Prostate gland (tissue), 2 donors: Measurements from ENCODE around the gene SPINK13. TPM values are rescaled to one million over a fixed set of nuclear protein-coding genes. Genes with fewer than 3 reads are reported as not detected.
"Not testable (repeated sequence)": the region's sequence is repeated elsewhere in the genome, so short reads cannot be mapped to it uniquely, and the experiment has no call there.

Experiments
- DNase-seq: peaks from one replicate; pipeline ENCODE4 v3.0.0-alpha.2; 2019; ENCODE audit warnings: low spot score
- H3K27ac ChIP-seq, 2 donors: fragments of 200-600 bp; sonication (generic); 2 replicates each; pipeline ENCODE4 v1.5.1; 2017 to 2019
- H3K27me3 ChIP-seq: fragments of 200-600 bp; sonication (generic); replicated peaks from 2 replicates; pipeline ENCODE4 v1.5.1; 2019; ENCODE audit not compliant: insufficient read depth
- H3K36me3 ChIP-seq, 2 donors: fragments of 200-600 bp; sonication (generic); 1 replicate in 1 of 2; 2 replicates in 1 of 2; pipeline versions ENCODE4 v1.5.1 to v1.8.1; 2017 to 2019
- H3K4me1 ChIP-seq: fragments of 200-600 bp; sonication (generic); replicated peaks from 2 replicates; pipeline ENCODE4 v1.5.1; 2019
- H3K4me3 ChIP-seq, 2 donors: fragments of 200-600 bp; sonication (generic); 2 replicates each; pipeline ENCODE4 v1.5.1; 2017 to 2019
- H3K9me3 ChIP-seq: fragments of 200-600 bp; sonication (generic); 2 replicates; pipeline ENCODE4 v1.5.1; 2017
- POLR2A ChIP-seq: fragments of 450-650 bp; IDR thresholded peaks from one replicate; pipeline ENCODE4 v1.6.1; 2016; ENCODE audit warnings: antibody characterized with exemption, mild to moderate bottlenecking
- POLR2AphosphoS5 ChIP-seq: sonication (generic); formaldehyde crosslinking; IDR thresholded peaks from one replicate; pipeline ENCODE4 v1.6.1; 2017; ENCODE audit warnings: antibody characterized with exemption
- WGBS: methylation state at CpG from one replicate; pipeline ENCODE4 v1.1.5; 2018; 5-methylcytosine and 5-hydroxymethylcytosine counted together
- intact Hi-C: fragments of 100-400 bp; cut with DNase I; formaldehyde crosslinking; loops from one replicate; pipeline ENCODE4 v1.14.2; 2022
- total RNA-seq, 2 donors: library from RNA; depleted of rRNA; stranded (reverse); fragments of >200 nt; gene quantifications; one replicate each; pipeline ENCODE4 v1.1.0, GENCODE V29; 2016
- TF ChIP-seq, protein P1 (sequence below), 4 experiments: fragments of 200-600 bp in 2 of 4; fragments of 450-650 bp in 2 of 4; sonication (generic) in 2 of 4; IDR thresholded peaks; 1 replicate in 3 of 4; 2 replicates in 1 of 4; pipeline ENCODE4 v1.5.1; 2016 to 2019; ENCODE audit warnings: antibody characterized with exemption in 4 of 4, mild to moderate bottlenecking in 2 of 4, moderate library complexity in 2 of 4

Gene SPINK13
- total RNA-seq, 2 donors from 2014 or later: not detected

DNA sequence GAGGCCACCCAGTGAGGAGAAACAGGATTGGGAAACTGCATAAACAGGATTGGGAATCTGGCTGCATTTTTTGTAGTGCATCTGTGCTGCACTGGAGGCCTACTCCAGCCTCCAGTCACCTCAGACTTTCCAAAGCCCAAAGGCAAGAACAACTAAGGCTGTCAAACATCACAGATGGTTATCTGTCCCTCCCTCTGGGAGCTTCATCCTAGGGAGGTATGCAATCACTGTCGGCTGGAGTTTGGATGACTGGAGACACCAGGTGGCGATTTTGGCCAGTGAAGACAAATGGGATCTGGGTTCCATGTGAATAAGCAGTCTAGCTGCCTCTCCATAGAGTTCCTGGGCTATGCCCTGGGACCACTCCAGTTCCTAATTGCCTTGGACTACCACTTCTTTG, 9.3 kb upstream of the SPINK13 start:
- Histone ChIP-seq H3K36me3 (no peaks in the 10 kb centered on the region), H3K4me1 (no peaks in the 10 kb centered on the region), H3K9me3 (no peaks in the 10 kb centered on the region), H3K4me3 (no peak overlapping the region), H3K27ac (no peak overlapping the region), H3K27me3 (no peaks in the 10 kb centered on the region)
- 74% methylated on average over 2 of the region's 2 CpGs for WGBS
- intact Hi-C loops: no loop called here
- DNase-seq: no peak
- TF ChIP-seq, protein P1, sequence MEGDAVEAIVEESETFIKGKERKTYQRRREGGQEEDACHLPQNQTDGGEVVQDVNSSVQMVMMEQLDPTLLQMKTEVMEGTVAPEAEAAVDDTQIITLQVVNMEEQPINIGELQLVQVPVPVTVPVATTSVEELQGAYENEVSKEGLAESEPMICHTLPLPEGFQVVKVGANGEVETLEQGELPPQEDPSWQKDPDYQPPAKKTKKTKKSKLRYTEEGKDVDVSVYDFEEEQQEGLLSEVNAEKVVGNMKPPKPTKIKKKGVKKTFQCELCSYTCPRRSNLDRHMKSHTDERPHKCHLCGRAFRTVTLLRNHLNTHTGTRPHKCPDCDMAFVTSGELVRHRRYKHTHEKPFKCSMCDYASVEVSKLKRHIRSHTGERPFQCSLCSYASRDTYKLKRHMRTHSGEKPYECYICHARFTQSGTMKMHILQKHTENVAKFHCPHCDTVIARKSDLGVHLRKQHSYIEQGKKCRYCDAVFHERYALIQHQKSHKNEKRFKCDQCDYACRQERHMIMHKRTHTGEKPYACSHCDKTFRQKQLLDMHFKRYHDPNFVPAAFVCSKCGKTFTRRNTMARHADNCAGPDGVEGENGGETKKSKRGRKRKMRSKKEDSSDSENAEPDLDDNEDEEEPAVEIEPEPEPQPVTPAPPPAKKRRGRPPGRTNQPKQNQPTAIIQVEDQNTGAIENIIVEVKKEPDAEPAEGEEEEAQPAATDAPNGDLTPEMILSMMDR (IDR thresholded peaks at IDR 0.05): no peak
- TF ChIP-seq POLR2A: no peak
- TF ChIP-seq POLR2AphosphoS5: no peak

DNA sequence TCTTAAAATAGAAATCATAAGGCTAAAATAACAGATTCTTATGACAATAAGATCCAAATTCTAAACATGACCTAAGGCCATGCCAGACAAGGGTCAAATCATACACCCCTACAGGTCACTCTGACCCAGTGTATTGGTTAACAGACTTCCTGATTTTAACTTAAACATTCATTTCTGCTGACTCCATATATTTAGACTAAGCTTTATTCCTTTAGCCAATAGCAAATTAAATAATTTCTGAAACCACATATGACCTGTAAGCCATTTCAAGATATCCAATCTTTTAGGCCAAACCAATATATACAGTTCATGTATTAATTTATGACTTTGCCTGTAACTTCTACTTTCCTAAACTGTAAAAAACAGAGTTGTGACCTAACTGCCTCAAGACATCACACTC, 7.4 kb upstream of the SPINK13 start:
- DNase-seq: no peak
- H3K4me1 ChIP-seq: no peaks in the 10 kb centered on the region
- H3K27me3 ChIP-seq: no peaks in the 10 kb centered on the region
- no peak for TF ChIP-seq POLR2AphosphoS5
- no peak for TF ChIP-seq POLR2A
- TF ChIP-seq, protein P1 (IDR thresholded peaks at IDR 0.05): no peak
- intact Hi-C loops: no loop called here
- no peaks in the 10 kb centered on the region for H3K36me3 ChIP-seq
- no peaks in the 10 kb centered on the region for H3K9me3 ChIP-seq
- H3K4me3 ChIP-seq: no peak overlapping the region
- no peak overlapping the region for H3K27ac ChIP-seq

DNA sequence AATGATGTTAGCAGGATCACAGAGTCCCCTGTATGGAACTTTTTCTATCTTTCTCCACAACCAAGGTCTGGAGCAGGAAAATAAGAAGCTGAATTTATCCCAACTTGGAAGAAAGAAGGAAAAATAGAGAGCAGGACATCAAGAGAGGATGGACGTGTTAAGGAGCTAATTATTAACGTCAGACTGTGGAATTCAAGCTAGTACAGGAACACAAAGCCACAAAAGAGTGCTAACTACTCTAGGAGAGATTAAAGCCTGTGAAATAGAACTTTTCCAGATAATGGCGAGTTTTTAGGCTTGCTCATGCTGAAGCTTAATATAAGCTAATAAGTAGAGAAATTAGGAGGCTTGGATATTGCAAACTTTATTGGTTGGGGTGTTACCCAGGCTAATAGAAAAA, 632 bp upstream of the SPINK13 start:
- Histone ChIP-seq H3K4me1 (no peaks in the 10 kb centered on the region), H3K27ac (no peak overlapping the region), H3K36me3 (no peaks in the 10 kb centered on the region), H3K4me3 (no peak overlapping the region), H3K9me3 (no peaks in the 10 kb centered on the region), H3K27me3 (no peaks in the 10 kb centered on the region)
- intact Hi-C loops: no loop called here
- no peak for DNase-seq
- 40% methylated on average over 3 of the region's 3 CpGs for WGBS
- TF ChIP-seq, protein P1 (IDR thresholded peaks at IDR 0.05): no peak
- no peak for TF ChIP-seq POLR2A

DNA sequence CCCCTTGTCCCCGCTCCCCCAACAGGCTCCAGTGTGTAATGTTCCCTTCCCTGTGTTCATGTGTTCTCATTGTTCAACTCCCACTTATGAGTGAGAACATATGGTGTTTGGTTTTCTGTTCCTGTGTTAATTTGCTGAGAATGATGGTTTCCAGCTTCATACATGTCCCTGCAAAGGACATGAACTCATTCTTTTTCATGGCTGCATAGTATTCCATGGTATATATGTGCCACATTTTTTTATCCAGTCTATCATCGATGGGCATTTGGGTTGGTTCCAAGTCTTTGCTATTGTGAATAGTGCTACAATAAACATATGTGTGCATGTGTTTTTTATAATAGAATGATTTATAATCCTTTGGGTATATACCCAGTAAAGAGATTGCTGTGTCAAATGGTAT, 6.5 kb downstream of the SPINK13 start:
- H3K9me3 ChIP-seq, intact Hi-C loops, H3K27ac ChIP-seq, H3K27me3 ChIP-seq, H3K4me1 ChIP-seq, H3K4me3 ChIP-seq, DNase-seq, H3K36me3 ChIP-seq: not testable (repeated sequence)
- WGBS: 99% methylated on average over 2 of the region's 2 CpGs

DNA sequence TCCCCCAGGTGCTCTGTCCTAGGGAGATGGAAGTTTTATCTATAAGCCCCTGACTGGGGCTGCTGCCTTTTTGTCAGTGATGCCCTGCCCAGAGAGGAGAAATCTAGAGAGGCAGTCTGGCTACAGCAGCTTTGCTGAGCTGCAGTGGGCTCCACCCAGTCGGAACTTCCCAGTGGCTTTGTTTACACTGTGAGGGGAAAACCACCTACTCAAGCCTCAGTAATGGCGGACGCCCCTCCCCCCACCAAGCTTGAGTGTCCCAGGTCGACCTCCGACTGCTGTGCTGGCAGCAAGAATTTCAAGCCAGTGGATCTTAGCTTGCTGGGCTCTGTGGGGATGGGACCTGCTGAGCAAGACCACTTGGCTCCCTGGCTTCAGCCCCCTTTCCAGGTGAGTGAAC, 12.3 kb downstream of the SPINK13 start:
- DNase-seq, intact Hi-C loops, H3K4me3 ChIP-seq, H3K27ac ChIP-seq, H3K27me3 ChIP-seq, H3K9me3 ChIP-seq, H3K4me1 ChIP-seq, H3K36me3 ChIP-seq: not testable (repeated sequence)
- WGBS: 23% methylated on average over 3 of the region's 5 CpGs

DNA sequence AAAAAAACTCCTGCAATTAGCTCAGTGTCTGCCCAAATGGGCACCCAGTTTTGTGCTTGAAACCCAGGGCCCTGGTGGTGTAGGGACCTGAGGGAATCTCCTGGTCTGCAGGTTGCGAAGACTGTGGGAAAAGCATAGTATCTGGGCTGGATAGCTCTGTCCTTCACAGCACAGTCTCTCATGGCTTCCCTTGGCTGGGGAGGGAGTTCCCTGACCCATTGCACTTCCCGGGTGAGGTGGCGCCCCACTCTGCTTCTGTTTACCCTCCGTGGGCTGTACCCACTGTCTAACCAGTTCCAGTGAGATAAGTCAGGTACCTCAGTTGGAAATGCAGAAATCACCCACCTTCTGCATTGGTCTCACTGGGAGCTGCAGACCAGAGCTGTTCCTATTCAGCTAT, 12.7 kb downstream of the SPINK13 start:
- H3K36me3 ChIP-seq, H3K27me3 ChIP-seq, H3K4me3 ChIP-seq, H3K4me1 ChIP-seq, H3K9me3 ChIP-seq, H3K27ac ChIP-seq, DNase-seq, intact Hi-C loops: not testable (repeated sequence)
- WGBS: 95% methylated on average over 4 of the region's 4 CpGs
